Gastrocnemius medialis (tissue), 4 donors: ENCODE results near the gene MNX1. TPM values are rescaled to one million over a fixed set of nuclear protein-coding genes. Genes with fewer than 3 reads are reported as not detected.

Experiments used
- ATAC-seq, 2 donors: fragments of 150-250 bp; one replicate each; pipeline ENCODE4 v1.9.1; 2016
- DNase-seq, 2 donors: peaks; one replicate each; pipeline ENCODE4 v3.0.0-alpha.2; 2019
- H3K27ac ChIP-seq, 4 donors: fragments of 200-600 bp; sonication (generic); 1 replicate in 1 of 4; 2 replicates in 3 of 4; pipeline ENCODE4 v1.5.1; 2016 to 2018; ENCODE audit warnings: mild to moderate bottlenecking in 2 of 4, moderate library complexity in 1 of 4
- H3K27me3 ChIP-seq, 3 donors: fragments of 200-600 bp; sonication (generic) in 2 of 3; 1 replicate in 1 of 3; 2 replicates in 2 of 3; pipeline versions ENCODE4 v1.5.1 to v1.6.0; 2016 to 2019; ENCODE audit warnings: mild to moderate bottlenecking in 1 of 3, moderate library complexity in 1 of 3
- H3K36me3 ChIP-seq, 2 donors: fragments of 200-600 bp; sonication (generic) in 1 of 2; one replicate each; pipeline ENCODE4 v1.5.1; 2017 to 2018
- H3K4me1 ChIP-seq, 2 donors: fragments of 200-600 bp; sonication (generic) in 1 of 2; one replicate each; pipeline ENCODE4 v1.5.1; 2016 to 2017; ENCODE audit warnings: mild to moderate bottlenecking in 2 of 2
- H3K4me3 ChIP-seq, 4 donors: fragments of 200-600 bp; sonication (generic) in 3 of 4; 1 replicate in 1 of 4; 2 replicates in 3 of 4; pipeline ENCODE4 v1.5.1; 2016 to 2019; ENCODE audit warnings: mild to moderate bottlenecking in 2 of 4
- H3K9me3 ChIP-seq, 3 donors: fragments of 200-600 bp; sonication (generic) in 2 of 3; 1 replicate in 1 of 3; 2 replicates in 2 of 3; pipeline ENCODE4 v1.5.1; 2016 to 2019
- CTCF ChIP-seq, 5 experiments: fragments of 450-650 bp in 3 of 5; fragments of 200-600 bp in 2 of 5; sonication (generic) in 2 of 5; IDR thresholded peaks in 4 of 5; conservative IDR thresholded peaks in 1 of 5; 1 replicate in 4 of 5; 2 replicates in 1 of 5; pipeline ENCODE4 v1.5.1; 2016 to 2019; ENCODE audit warnings: antibody characterized with exemption in 5 of 5, mild to moderate bottlenecking in 3 of 5, moderate library complexity in 3 of 5
- POLR2A ChIP-seq, 2 donors: fragments of 450-650 bp; IDR thresholded peaks; one replicate each; pipeline ENCODE4 v1.6.1; 2017; ENCODE audit warnings: antibody characterized with exemption in 2 of 2, mild to moderate bottlenecking in 2 of 2, moderate library complexity in 2 of 2
- in situ Hi-C, 4 donors: fragments of 200-750 bp; cut with MboI; loops; one replicate each; pipeline versions ENCODE4 v1.15.0 to v1.8.0; 2017; ENCODE audit warnings: low sequenced_read_pairs in 4 of 4
- intact Hi-C: fragments of 100-400 bp; cut with DNase I; formaldehyde crosslinking; loops from one replicate; pipeline ENCODE4 v1.15.1; 2023; ENCODE audit warnings: low total_unique reads
- total RNA-seq, 4 donors: library from RNA; depleted of rRNA; stranded (reverse); fragments of >200 nt; gene quantifications; one replicate each; pipeline versions ENCODE4 v1.1.0 to v1.2.3, GENCODE V29; 2016

The MNX1 gene
- total RNA-seq, 4 donors from 2014 or later = 0.16 to 0.20 TPM; not detected in 2

GRCh38 chr7:157002819-157003421 is 7.5 kb downstream of the MNX1 start:
- H3K36me3 ChIP-seq = no peaks in the 10 kb centered on the region
- TF ChIP-seq CTCF (IDR thresholded peaks at IDR 0.05 in 4 of 5, conservative IDR thresholded peaks at IDR 0.05 in 1 of 5) = no peak
- no peak for TF ChIP-seq POLR2A (IDR thresholded peaks at IDR 0.05)
- in situ Hi-C loops = no loop called here
- H3K4me3 ChIP-seq = peak overlapping the region in 1 of 4 donors; percentile 28
- ATAC-seq (no peak), DNase-seq (no peak)
- H3K9me3 ChIP-seq = no peaks in the 10 kb centered on the region
- intact Hi-C loops = no loop called here
- H3K4me1 ChIP-seq = peaks cover 7 to 40% of the 10 kb centered on the region in 2 donors
- H3K27ac ChIP-seq = no peak overlapping the region
- peaks cover 94 to 98% (median 96%) of the 10 kb centered on the region in 3 donors for H3K27me3 ChIP-seq

GRCh38 chr7:157001920-157002818 is 8.3 kb downstream of the MNX1 start:
- ATAC-seq (no peak), DNase-seq (no peak)
- Histone ChIP-seq H3K4me1 (peaks cover 7 to 40% of the 10 kb centered on the region in 2 donors), H3K9me3 (no peaks in the 10 kb centered on the region), H3K4me3 (peak overlapping the region in 1 of 4 donors; percentile 28), H3K36me3 (no peaks in the 10 kb centered on the region), H3K27me3 (peaks cover 92 to 98% (median 94%) of the 10 kb centered on the region in 3 donors), H3K27ac (no peak overlapping the region)
- in situ Hi-C loops = no loop called here
- intact Hi-C loops = no loop called here
- TF ChIP-seq POLR2A (IDR thresholded peaks at IDR 0.05) (no peak), CTCF (IDR thresholded peaks at IDR 0.05 in 4 of 5, conservative IDR thresholded peaks at IDR 0.05 in 1 of 5) (no peak)

GRCh38 chr7:157000741-157001653 is 9.5 kb downstream of the MNX1 start:
- Histone ChIP-seq H3K4me3 (peak overlapping the region in 3 of 4 donors; percentile 30 to 42 (median 40)), H3K9me3 (no peaks in the 10 kb centered on the region), H3K4me1 (peaks cover 7 to 40% of the 10 kb centered on the region in 2 donors), H3K27me3 (peaks cover 80 to 96% (median 92%) of the 10 kb centered on the region in 3 donors), H3K27ac (no peak overlapping the region), H3K36me3 (no peaks in the 10 kb centered on the region)
- DNase-seq (no peak), ATAC-seq (peak in 1 of 2 donors; percentile 19)
- in situ Hi-C loops = no loop called here
- TF ChIP-seq CTCF (IDR thresholded peaks at IDR 0.05 in 4 of 5, conservative IDR thresholded peaks at IDR 0.05 in 1 of 5) = no peak
- no peak for TF ChIP-seq POLR2A (IDR thresholded peaks at IDR 0.05)
- intact Hi-C loops = no loop called here

GRCh38 chr7:156999958-157000726 is 10.3 kb downstream of the MNX1 start:
- DNase-seq = no peak
- intact Hi-C loops (no loop called here), in situ Hi-C loops (no loop called here)
- Histone ChIP-seq H3K27me3 (peaks cover 74 to 93% (median 88%) of the 10 kb centered on the region in 3 donors), H3K27ac (no peak overlapping the region), H3K4me1 (peaks cover 7 to 40% of the 10 kb centered on the region in 2 donors), H3K4me3 (peak overlapping the region in 3 of 4 donors; percentile 30 to 42 (median 40)), H3K36me3 (no peaks in the 10 kb centered on the region), H3K9me3 (no peaks in the 10 kb centered on the region)
- no peak for TF ChIP-seq CTCF (IDR thresholded peaks at IDR 0.05 in 4 of 5, conservative IDR thresholded peaks at IDR 0.05 in 1 of 5)
- no peak for TF ChIP-seq POLR2A (IDR thresholded peaks at IDR 0.05)
- no peak for ATAC-seq
